Activated T-helper 1 cell treated with Interleukin-2 at 50 U/mL for 16 hours (primary cell): Measurements from ENCODE around the gene FHDC1.

Experiments
- DNase-seq: peaks from one replicate; pipeline ENCODE4 v3.0.0-alpha.2; 2020; ENCODE audit warnings: low read depth

FHDC1 gene

DNA sequence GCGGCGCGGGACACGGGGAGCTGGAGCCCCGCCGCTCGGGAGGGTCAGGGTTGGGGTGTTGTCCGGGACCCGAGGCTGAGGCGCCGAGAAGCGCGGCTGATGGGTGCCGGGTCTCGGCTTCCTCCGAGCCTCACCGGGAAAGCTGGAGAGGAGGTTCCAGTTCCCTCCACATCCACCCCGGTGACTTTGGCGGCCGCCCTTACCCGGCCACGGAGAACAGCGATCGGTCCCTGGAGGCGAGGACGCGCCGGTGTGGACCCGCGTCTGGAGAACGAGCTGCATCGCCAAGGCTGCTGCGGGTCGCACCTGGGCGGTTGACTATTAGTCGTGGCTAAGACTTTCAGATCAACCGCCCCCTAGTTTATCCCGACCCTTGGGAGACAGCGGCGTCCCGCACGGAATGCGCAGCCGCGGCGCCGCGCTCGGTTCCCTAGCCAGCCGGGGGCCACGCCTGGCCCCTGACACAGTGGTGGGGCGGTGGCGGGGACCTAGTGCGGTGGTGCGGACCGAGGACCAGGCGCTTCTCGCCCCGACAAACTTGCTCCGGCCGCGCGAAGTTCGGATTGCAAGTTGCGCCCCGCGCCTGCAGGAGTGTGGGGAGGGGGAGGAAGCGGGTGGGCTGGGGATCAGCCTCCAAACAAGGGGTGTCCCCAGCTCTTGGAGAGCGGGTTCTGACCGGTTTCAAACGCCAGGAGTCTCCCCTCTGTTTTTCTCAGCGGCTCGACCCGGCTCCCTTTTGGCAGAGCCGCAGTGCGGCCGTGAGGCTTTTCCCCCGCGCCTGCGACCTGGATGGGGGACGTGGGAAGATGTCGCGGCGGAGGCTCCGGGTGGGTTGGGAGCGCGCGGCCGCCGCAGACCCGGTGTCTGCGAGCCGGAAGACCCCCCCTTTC is 568 bp downstream of the FHDC1 start:
- DNase-seq: no peak

DNA sequence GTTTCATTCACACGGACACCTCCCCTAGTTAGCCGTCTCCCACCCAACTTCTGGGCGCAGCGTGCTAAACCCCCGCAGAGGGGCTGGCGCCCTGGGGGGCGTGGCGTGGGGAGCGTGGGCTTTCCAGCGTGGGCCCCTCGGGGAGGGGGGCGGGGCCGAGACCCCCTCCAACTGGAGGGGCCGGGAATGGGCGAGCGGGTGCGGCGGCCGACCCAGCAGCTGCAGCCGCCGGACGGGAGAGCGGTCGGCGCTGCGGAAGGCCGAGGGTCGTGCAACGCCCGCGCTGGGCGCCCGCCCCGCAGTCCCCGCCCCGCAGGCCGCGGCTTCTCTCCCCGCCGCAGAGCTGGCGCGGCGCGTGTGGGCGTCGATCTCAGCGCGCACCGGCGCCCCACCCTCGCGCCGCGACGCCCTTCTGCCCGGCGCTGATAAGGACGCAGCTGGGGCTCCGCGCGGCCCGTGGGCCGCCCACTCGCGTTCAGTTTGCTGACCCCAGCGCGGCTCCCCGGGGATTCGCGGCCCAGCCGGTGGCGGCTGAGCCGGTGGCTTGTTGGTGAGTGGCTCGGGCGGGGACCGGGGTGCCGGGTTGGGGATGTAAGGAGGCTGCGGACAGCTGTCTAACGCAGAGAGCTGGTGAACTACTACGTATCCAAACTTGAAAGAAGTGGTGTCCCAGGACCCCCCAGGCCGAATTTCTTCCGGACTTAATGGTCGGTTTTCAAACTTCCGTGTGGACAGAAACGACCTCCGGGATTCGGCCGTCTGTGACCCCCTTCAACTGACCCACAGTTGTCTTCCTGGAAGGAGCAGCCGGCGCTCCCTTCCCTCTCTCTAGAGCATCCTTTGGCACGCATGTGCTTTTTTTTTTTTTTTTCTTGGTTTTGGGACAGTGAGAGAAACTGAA is 1.5 kb downstream of the FHDC1 start:
- no peak for DNase-seq

GRCh38 chr4:152938237-152938947 is 2.3 kb downstream of the FHDC1 start:
- no peak for DNase-seq

GRCh38 chr4:152939621-152940020 is 3.5 kb downstream of the FHDC1 start:
- no peak for DNase-seq

GRCh38 chr4:152940461-152940860 is 4.3 kb downstream of the FHDC1 start:
- DNase-seq: no peak

- no peak for DNase-seq
Measured at GRCh38 chr4:152941411-152941810, 5.3 kb downstream of the FHDC1 start.

- no peak for DNase-seq
Measured at GRCh38 chr4:152942346-152942745, 6.2 kb downstream of the FHDC1 start.

DNA sequence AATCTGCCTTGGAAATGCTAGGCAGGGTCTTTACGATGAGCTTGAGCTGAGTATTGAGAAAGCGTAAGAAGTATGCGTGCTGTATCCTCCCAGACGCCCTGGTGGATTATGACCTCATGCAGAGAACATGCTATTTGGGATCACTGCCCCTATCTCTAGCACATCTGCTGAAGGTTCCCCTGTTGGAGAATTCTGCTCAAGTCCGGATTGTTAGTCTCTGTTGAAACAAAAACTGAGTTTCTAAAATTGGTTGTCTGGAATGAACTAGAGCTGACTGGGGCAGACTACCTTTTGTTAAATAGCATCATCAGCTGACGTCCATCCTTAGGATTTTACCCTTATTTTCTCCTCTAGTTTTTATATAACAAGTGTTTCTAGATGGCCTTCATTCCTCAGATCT is 7.5 kb downstream of the FHDC1 start:
- DNase-seq: no peak

GRCh38 chr4:152944666-152945320 is 8.7 kb downstream of the FHDC1 start:
- no peak for DNase-seq

- no peak for DNase-seq
Measured at GRCh38 chr4:152945639-152946038, 9.5 kb downstream of the FHDC1 start.

DNA sequence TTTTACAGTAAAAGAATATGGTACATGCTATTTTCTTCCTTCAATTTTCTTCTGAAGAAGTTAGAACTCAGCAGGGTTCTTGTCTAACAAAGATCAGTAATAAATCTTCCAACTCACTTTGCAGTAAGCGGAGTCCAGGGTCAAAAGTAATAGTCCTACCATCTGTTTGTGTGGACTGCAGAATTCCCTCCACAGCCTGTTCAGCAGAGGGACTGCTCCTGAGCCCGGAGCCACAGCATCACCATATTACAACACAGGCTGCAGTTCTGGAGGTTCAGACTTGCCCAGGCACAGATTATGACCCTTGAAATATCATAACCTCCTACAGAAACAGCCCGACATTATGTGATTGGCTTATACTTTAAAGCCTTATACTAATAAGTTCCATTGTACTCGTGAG is 10.3 kb downstream of the FHDC1 start:
- DNase-seq: no peak

DNA sequence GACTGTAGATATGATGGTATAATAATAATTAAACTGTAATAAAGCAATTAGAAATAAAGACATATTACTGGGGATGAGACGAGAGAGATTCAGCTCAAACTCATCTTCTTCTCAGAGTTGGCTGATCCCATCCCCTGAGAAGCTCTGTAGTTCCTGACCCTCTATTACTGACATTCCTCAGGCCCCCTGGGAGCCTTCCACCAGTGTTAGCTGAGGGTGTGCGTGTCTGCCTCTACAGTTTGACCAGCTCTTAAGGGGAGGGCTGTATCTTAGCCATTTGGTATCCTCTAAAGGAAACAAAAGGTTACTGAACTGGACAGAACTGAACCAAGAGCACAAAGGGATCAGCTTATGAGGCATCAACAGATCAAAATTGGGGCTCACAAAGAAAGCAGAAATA is 11.2 kb downstream of the FHDC1 start:
- DNase-seq: no peak

GRCh38 chr4:152949930-152950329 is 13.8 kb downstream of the FHDC1 start:
- no peak for DNase-seq

GRCh38 chr4:152950402-152951274 is 14.5 kb downstream of the FHDC1 start:
- no peak for DNase-seq

DNA sequence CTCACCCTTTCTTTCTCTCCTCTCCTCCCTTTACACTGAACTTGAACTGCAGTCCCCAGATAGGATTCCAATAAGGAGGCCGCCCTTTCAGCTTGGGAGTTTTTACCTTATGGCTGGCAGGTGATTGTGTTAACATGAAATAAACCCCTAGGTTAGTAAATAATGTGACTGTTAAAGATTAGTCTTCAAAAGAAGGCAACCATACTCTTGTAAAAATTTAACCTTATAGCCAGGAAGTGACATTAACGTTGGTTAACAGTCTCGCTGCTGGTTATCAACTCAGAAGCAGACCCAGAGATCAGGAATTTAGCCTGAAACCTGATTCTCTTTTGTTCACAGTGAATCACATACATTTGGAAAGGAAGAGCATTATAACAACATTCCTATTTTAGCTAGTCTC is 15.2 kb downstream of the FHDC1 start:
- no peak for DNase-seq

DNA sequence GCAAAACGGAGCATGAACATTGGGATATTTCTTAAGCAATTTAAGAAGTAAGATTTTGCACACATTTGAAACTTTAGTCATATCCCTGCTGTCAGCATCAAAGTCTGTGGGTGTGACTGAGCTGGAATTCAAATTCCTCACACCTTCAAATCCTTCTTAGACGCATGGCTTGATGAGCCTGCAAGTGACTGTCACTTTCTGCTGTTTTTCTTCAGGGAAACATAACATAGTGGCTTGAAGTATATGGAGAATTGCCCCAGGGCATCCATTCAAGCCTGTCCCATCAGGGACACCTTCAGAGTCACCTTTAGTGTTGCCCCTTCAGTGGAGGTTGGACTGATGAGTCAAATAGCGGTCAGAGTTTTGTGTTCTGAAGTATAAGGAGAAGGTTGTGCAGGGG is 17.4 kb downstream of the FHDC1 start:
- no peak for DNase-seq

- DNase-seq: no peak
Measured at GRCh38 chr4:152954741-152955140, 18.6 kb downstream of the FHDC1 start.

GRCh38 chr4:152956147-152956546 is 20.0 kb downstream of the FHDC1 start:
- DNase-seq: no peak

DNA sequence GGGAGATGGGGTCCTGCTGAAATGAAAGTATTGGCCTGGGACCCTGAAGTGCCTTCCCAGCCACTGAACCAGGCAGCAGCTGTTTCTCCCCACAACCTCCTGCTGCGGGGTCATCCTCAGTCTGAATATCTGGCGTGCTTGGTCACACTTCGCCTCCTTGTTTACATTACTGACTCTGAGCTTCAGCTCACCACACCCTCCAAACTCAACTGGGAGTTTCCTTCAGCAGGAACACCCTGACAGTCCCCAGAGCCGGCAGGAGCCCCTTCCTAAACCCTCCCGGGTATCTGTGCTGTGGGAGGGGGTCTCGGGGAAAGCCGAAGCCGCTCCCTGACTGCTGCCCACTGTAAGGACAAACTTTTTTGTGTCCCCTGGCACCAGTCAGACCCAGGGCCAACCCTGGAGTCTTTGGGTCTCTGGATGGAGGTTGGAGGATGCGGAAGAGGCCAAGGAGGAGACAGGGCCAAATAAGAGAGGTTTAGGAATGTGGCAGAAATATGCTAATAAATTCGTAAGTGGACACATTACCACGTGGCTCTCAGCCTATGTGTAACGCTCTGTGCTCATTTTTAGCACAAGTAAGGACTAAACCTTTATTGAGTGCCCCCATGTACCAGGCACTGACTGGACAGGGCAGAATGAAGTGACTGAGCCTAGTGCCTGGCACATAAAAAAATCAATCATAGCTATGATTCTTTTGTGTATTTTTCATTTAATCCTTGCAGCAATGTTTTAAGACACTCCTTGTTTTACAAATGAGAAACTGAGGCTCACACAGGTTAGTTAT is 20.7 kb downstream of the FHDC1 start:
- no peak for DNase-seq
